Measurements from ENCODE around the gene ZBTB46.

ZBTB46 gene

GRCh38 chr20:63694584-63695423 is 136.3 kb downstream of the ZBTB46 start:
- Mint-ChIP-seq H3K36me3 (no peaks in the 10 kb centered on the region), H3K9me3 (no peaks in the 10 kb centered on the region), H3K27ac (no peak overlapping the region), H3K27me3 (no peaks in the 10 kb centered on the region), H3K4me3 (no peak overlapping the region), H3K4me1 (peaks cover 12% of the 10 kb centered on the region)

GRCh38 chr20:63693733-63694583 is 137.1 kb downstream of the ZBTB46 start:
- Mint-ChIP-seq H3K27ac (peak overlapping the region; percentile 30), H3K4me1 (peaks cover 7% of the 10 kb centered on the region), H3K36me3 (no peaks in the 10 kb centered on the region), H3K27me3 (no peaks in the 10 kb centered on the region), H3K4me3 (no peak overlapping the region), H3K9me3 (no peaks in the 10 kb centered on the region)

Data from activated naive CD4-positive, alpha-beta T cell treated with anti-CD3 and anti-CD28 coated beads, Interleukin-2, amount 50 U/mL, for 24 hours (primary cell).